K562 (cell line): ENCODE data around the gene SRCIN1. TPM values are rescaled to one million over a fixed set of nuclear protein-coding genes. Genes with fewer than 3 reads are reported as not detected.
A peak's percentile ranks its signal among the peaks of the same experiment; 100 is the strongest.

ENCODE experiments used
- BRD4 ChIP-seq: fragments of 200-600 bp; sonication (generic); IDR thresholded peaks from 2 replicates; pipeline ENCODE4 v1.6.1; 2017; ENCODE audit warnings: inconsistent platforms
- CBX1 ChIP-seq: sonication (generic); IDR thresholded peaks from 2 replicates; pipeline ENCODE4 v1.6.1; 2016; ENCODE audit warnings: antibody characterized with exemption, low read depth, mild to moderate bottlenecking
- GATA2 ChIP-seq: sonication (generic); formaldehyde crosslinking; IDR thresholded peaks from 2 replicates; pipeline ENCODE4 v1.4.0; 2020; ENCODE audit warnings: mild to moderate bottlenecking, missing genetic modification reagents
- MAX ChIP-seq: sonication (generic); formaldehyde crosslinking; IDR thresholded peaks from 2 replicates; pipeline ENCODE4 v1.9.0; 2022; ENCODE audit warnings: mild to moderate bottlenecking, missing genetic modification reagents
- NEUROD1 ChIP-seq: fragments of 150-350 bp; IDR thresholded peaks from 2 replicates; pipeline ENCODE4 v1.6.1; 2014; ENCODE audit warnings: borderline replicate concordance, low read length, low read depth; ENCODE audit not compliant: partially characterized antibody
- PML ChIP-seq: IDR thresholded peaks from 2 replicates; pipeline ENCODE4 v1.6.1; 2012; ENCODE audit warnings: low read length, inconsistent platforms
- REST ChIP-seq, 2 experiments: fragments of 450-650 bp; formaldehyde crosslinking in 1 of 2; IDR thresholded peaks; 2 replicates each; pipeline versions ENCODE4 v1.4.0 to v1.6.1; 2014 to 2020; ENCODE audit warnings: mild to moderate bottlenecking in 2 of 2, borderline replicate concordance in 1 of 2, low read depth in 1 of 2
- TSHZ1 ChIP-seq: fragments of 250-450 bp; sonication (Bioruptor Pico); IDR thresholded peaks from 2 replicates; pipeline ENCODE4 v1.4.0; 2020; ENCODE audit warnings: mild to moderate bottlenecking, moderate library complexity
- ZBTB33 ChIP-seq: sonication (generic); formaldehyde crosslinking; IDR thresholded peaks from 2 replicates; pipeline ENCODE4 v1.8.1; 2023; ENCODE audit warnings: mild to moderate bottlenecking, missing genetic modification reagents
- ZNF146 ChIP-seq: IDR thresholded peaks from one replicate; pipeline ENCODE4 v1.6.1; 2018; ENCODE audit warnings: missing compliant biosample characterization; ENCODE audit not compliant: unreplicated experiment
- polyA plus RNA-seq, 8 experiments: library from polyadenylated mRNA; depleted of rRNA in 4 of 8; stranded (reverse) in 5 of 8; unstranded in 3 of 8; fragments of >200 nt; fragmentation: Nextera tagmentation in 2 of 8; fragmentation: Illumina TruSeq in 1 of 8; extraction: Ambion mirVana in 2 of 8; extraction: Trizol in 1 of 8; gene quantifications; 2 replicates each; pipeline versions ENCODE4 v1.2.1 to v1.2.3, GENCODE V29; 2011 to 2014; ENCODE audit warnings: inconsistent platforms in 1 of 8, missing spikeins in 1 of 8
- total RNA-seq, 7 experiments: library from RNA; depleted of rRNA in 6 of 7; stranded (reverse); fragments of >200 nt in 6 of 7; fragmentation: Illumina TruSeq in 2 of 7; extraction: Trizol in 2 of 7; gene quantifications; 2 replicates each; pipeline versions ENCODE4 v1.2.1 to v1.2.3, GENCODE V29; 2011 to 2021; ENCODE audit warnings: low replicate concordance in 1 of 7

The SRCIN1 gene
- total and polyA plus RNA-seq, 9 of the 15 experiments (the other 6 are each of a cell fraction or from before 2014, with no cell fraction given), result 0.09 to 0.33 (median 0.13) TPM; not detected in 6

- TF ChIP-seq TSHZ1 (CRISPR knock-in tag) (no peak), NEUROD1 (peak; percentile 48), PML (no peak), REST (IDR thresholded peaks at IDR 0.05; ENCODE audit: borderline replicate concordance) (peak; percentile 85), REST (CRISPR knock-in tag; IDR thresholded peaks at IDR 0.05; ENCODE audit: low read depth) (no peak), BRD4 (no peak), CBX1 (no peak), GATA2 (CRISPR knock-in tag) (no peak), ZNF146 (no peak), MAX (CRISPR knock-in tag) (peak; percentile 86), ZBTB33 (CRISPR knock-in tag) (no peak)
These were observed 47.7 kb downstream of the SRCIN1 start (continued) for GRCh38 chr17:38557836-38558727.
